GM18873 (cell line): Measurements from ENCODE around the gene EDN1.

Experiments used
- ATAC-seq: cut with Tn5 transposase; IDR thresholded peaks from one replicate; pipeline ENCODE4 v1.9.1; 2021; ENCODE audit warnings: mild to moderate bottlenecking, moderate library complexity, moderate number of reproducible peaks; ENCODE audit not compliant: unreplicated experiment, low FRiP score

EDN1 gene

GRCh38 chr6:12266571-12266970 lies 23.6 kb upstream of the EDN1 start:
- ATAC-seq, result no peak

GRCh38 chr6:12269110-12269509 lies 21.1 kb upstream of the EDN1 start:
- ATAC-seq, result no peak

- no peak for ATAC-seq
Observed at GRCh38 chr6:12270551-12271230, 19.5 kb upstream of the EDN1 start.

GRCh38 chr6:12271594-12271993 lies 18.6 kb upstream of the EDN1 start:
- ATAC-seq, result no peak

GRCh38 chr6:12271997-12272396 lies 18.2 kb upstream of the EDN1 start:
- ATAC-seq, result no peak

GRCh38 chr6:12275107-12275506 lies 15.1 kb upstream of the EDN1 start:
- ATAC-seq, result no peak

- ATAC-seq, result no peak
Observed at GRCh38 chr6:12276930-12277315, 13.2 kb upstream of the EDN1 start.

- no peak for ATAC-seq
Observed at GRCh38 chr6:12277386-12277785, 12.8 kb upstream of the EDN1 start.

- no peak for ATAC-seq
Observed at GRCh38 chr6:12278915-12279314, 11.2 kb upstream of the EDN1 start.

GRCh38 chr6:12279322-12280091 lies 10.7 kb upstream of the EDN1 start:
- no peak for ATAC-seq

- no peak for ATAC-seq
Observed at GRCh38 chr6:12280458-12280857, 9.7 kb upstream of the EDN1 start.

- no peak for ATAC-seq
Observed at GRCh38 chr6:12280902-12281301, 9.3 kb upstream of the EDN1 start.

- no peak for ATAC-seq
Observed at GRCh38 chr6:12283904-12284303, 6.3 kb upstream of the EDN1 start.

- no peak for ATAC-seq
Observed at GRCh38 chr6:12286373-12287110, 3.6 kb upstream of the EDN1 start.

- no peak for ATAC-seq
Observed at GRCh38 chr6:12288211-12288618, 1.9 kb upstream of the EDN1 start.

- ATAC-seq, result no peak
Observed at GRCh38 chr6:12288914-12289313, 1.2 kb upstream of the EDN1 start.

GRCh38 chr6:12289365-12289919 lies 719 bp upstream of the EDN1 start:
- ATAC-seq, result no peak

GRCh38 chr6:12291071-12291838 lies 1.1 kb downstream of the EDN1 start:
- no peak for ATAC-seq

- no peak for ATAC-seq
Observed at GRCh38 chr6:12291839-12292604, 1.9 kb downstream of the EDN1 start.
